Measurements from ENCODE around the gene SLC39A3.

The SLC39A3 gene

GRCh38 chr19:2769218-2769617 lies 29.4 kb upstream of the SLC39A3 start:
- H3K9me3 ChIP-seq (ENCODE audit: severe bottlenecking): no peaks in the 10 kb centered on the region
- peaks cover 67% of the 10 kb centered on the region for H3K36me3 ChIP-seq
- H3K27me3 ChIP-seq (ENCODE audit: insufficient read depth, low read depth, severe bottlenecking): no peaks in the 10 kb centered on the region
- no peak for DNase-seq
- H3K27ac ChIP-seq: no peak overlapping the region
- TF ChIP-seq CTCF (IDR thresholded peaks at IDR 0.05; ENCODE audit: low read depth, low read length): no peak
- H3K4me3 ChIP-seq (ENCODE audit: low read depth, low read length): no peak overlapping the region

GRCh38 chr19:2768365-2769132 lies 28.7 kb upstream of the SLC39A3 start:
- no peaks in the 10 kb centered on the region for H3K27me3 ChIP-seq (ENCODE audit: insufficient read depth, low read depth, severe bottlenecking)
- no peaks in the 10 kb centered on the region for H3K9me3 ChIP-seq (ENCODE audit: severe bottlenecking)
- no peak for DNase-seq
- TF ChIP-seq CTCF (IDR thresholded peaks at IDR 0.05; ENCODE audit: low read depth, low read length): no peak
- no peak overlapping the region for H3K27ac ChIP-seq
- no peak overlapping the region for H3K4me3 ChIP-seq (ENCODE audit: low read depth, low read length)
- peaks cover 74% of the 10 kb centered on the region for H3K36me3 ChIP-seq

GRCh38 chr19:2767688-2768087 lies 27.9 kb upstream of the SLC39A3 start:
- TF ChIP-seq CTCF (IDR thresholded peaks at IDR 0.05; ENCODE audit: low read depth, low read length): no peak
- DNase-seq: no peak
- H3K27ac ChIP-seq: no peak overlapping the region
- no peak overlapping the region for H3K4me3 ChIP-seq (ENCODE audit: low read depth, low read length)
- H3K9me3 ChIP-seq (ENCODE audit: severe bottlenecking): no peaks in the 10 kb centered on the region
- H3K27me3 ChIP-seq (ENCODE audit: insufficient read depth, low read depth, severe bottlenecking): no peaks in the 10 kb centered on the region
- H3K36me3 ChIP-seq: peaks cover 83% of the 10 kb centered on the region

- Histone ChIP-seq H3K36me3 (peaks cover 89% of the 10 kb centered on the region), H3K27me3 (ENCODE audit: insufficient read depth, low read depth, severe bottlenecking) (no peaks in the 10 kb centered on the region), H3K4me3 (ENCODE audit: low read depth, low read length) (no peak overlapping the region), H3K9me3 (ENCODE audit: severe bottlenecking) (no peaks in the 10 kb centered on the region), H3K27ac (no peak overlapping the region)
- DNase-seq: no peak
- TF ChIP-seq CTCF (IDR thresholded peaks at IDR 0.05; ENCODE audit: low read depth, low read length): no peak
Observed at GRCh38 chr19:2766594-2767372, 27.0 kb upstream of the SLC39A3 start.

- Histone ChIP-seq H3K27ac (no peak overlapping the region), H3K9me3 (ENCODE audit: severe bottlenecking) (no peaks in the 10 kb centered on the region), H3K4me3 (ENCODE audit: low read depth, low read length) (no peak overlapping the region), H3K36me3 (peaks cover 86% of the 10 kb centered on the region), H3K27me3 (ENCODE audit: insufficient read depth, low read depth, severe bottlenecking) (no peaks in the 10 kb centered on the region)
- DNase-seq: no peak
- TF ChIP-seq CTCF (IDR thresholded peaks at IDR 0.05; ENCODE audit: low read depth, low read length): no peak
Observed at GRCh38 chr19:2765376-2765775, 25.6 kb upstream of the SLC39A3 start.
